ENCODE results near the gene PALM3.

The PALM3 gene

DNA sequence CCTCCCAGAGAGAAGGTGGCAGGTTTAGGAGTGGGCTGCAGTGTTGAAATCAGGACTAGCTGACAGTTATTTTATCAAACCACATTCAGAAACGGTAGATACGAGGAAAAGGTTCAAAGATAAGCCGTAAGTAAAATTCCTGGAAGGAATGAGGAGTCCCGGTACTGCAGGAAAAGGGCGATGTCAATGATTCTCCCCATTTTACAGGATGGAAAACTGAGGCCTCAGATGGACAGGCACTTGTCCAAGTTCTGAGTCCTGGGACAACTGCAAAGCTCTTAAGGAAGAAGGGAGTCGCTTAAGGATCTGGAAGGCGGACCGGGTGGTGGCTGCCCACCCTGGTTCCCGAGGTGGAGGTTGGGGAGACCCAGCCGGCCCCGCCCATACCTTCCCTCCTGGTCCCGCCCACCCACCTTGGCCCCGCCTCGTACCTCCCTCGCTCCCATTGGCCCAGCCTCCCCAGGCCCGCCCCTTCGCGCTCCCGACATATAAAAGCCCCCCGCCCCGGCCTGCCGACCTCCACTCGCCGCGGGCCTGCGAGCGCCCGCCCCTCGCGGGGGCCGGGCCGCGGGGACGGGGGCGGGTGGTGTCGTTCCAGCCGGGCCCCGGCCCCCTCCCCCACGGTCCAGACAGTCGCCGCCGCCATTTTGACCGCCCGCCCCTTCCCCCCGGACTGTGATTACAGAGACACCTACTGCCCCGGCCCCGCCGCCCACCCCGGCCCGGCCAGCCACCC lies 56.4 kb downstream of the PALM3 start:
- no peak for TF ChIP-seq SIN3A (IDR thresholded peaks at IDR 0.05; ENCODE audit: borderline replicate concordance, insufficient read depth, low read length)
- TF ChIP-seq POLR2AphosphoS5 (IDR thresholded peaks at IDR 0.05; ENCODE audit: low read depth, low read length): no peak
- no peak for TF ChIP-seq REST (IDR thresholded peaks at IDR 0.05; ENCODE audit: insufficient read depth in 1 of 2, low read depth in 2 of 2, low read length in 2 of 2)
- no peak for TF ChIP-seq TAF1 (IDR thresholded peaks at IDR 0.05; ENCODE audit: borderline replicate concordance, insufficient read depth, low read length)
- TF ChIP-seq FOXP2 (optimal IDR thresholded peaks at IDR 0.05; ENCODE audit: borderline replicate concordance, extremely low read depth, extremely low read length, insufficient read depth): no peak

GRCh38 chr19:14004619-14005348 lies 57.1 kb downstream of the PALM3 start:
- TF ChIP-seq POLR2AphosphoS5 (IDR thresholded peaks at IDR 0.05; ENCODE audit: low read depth, low read length) (no peak), TAF1 (IDR thresholded peaks at IDR 0.05; ENCODE audit: borderline replicate concordance, insufficient read depth, low read length) (no peak), FOXP2 (optimal IDR thresholded peaks at IDR 0.05; ENCODE audit: borderline replicate concordance, extremely low read depth, extremely low read length, insufficient read depth) (no peak), SIN3A (IDR thresholded peaks at IDR 0.05; ENCODE audit: borderline replicate concordance, insufficient read depth, low read length) (no peak), REST (IDR thresholded peaks at IDR 0.05; ENCODE audit: insufficient read depth in 1 of 2, low read depth in 2 of 2, low read length in 2 of 2) (no peak)

Data from PFSK-1 (cell line).